CD14-positive monocyte (primary cell): ENCODE results near the gene OBSCN. TPM values are rescaled to one million over a fixed set of nuclear protein-coding genes. Genes with fewer than 3 reads are reported as not detected.

Source experiments
- DNase-seq, 3 donors: peaks; one replicate each; pipeline ENCODE4 v3.0.0-alpha.2; 2011 to 2022
- H2AFZ ChIP-seq: 2 replicates; pipeline ENCODE4 v1.6.0; 2012; ENCODE audit warnings: mild to moderate bottlenecking, low read depth, low read length, inconsistent platforms; ENCODE audit not compliant: insufficient read depth, poor library complexity, severe bottlenecking
- H3K27ac ChIP-seq, 2 donors: 1 replicate in 1 of 2; 2 replicates in 1 of 2; pipeline ENCODE4 v1.5.1; 2012 to 2013; ENCODE audit warnings: low read length in 2 of 2, control low read depth in 1 of 2, inconsistent platforms in 1 of 2, low read depth in 1 of 2, mild to moderate bottlenecking in 1 of 2
- H3K27me3 ChIP-seq, 2 donors: one replicate each; pipeline versions ENCODE4 v1.6.0 to v1.6.1; 2011 to 2013; ENCODE audit warnings: low read length in 2 of 2; ENCODE audit not compliant: control insufficient read depth in 2 of 2, insufficient read depth in 2 of 2
- H3K36me3 ChIP-seq, 2 donors: replicated peaks in 1 of 2; 1 replicate in 1 of 2; 2 replicates in 1 of 2; pipeline versions ENCODE4 v1.5.1 to v1.6.1; 2012 to 2013; ENCODE audit warnings: low read length in 2 of 2, control low read depth in 1 of 2, inconsistent platforms in 1 of 2, mild to moderate bottlenecking in 1 of 2; ENCODE audit not compliant: insufficient read depth in 2 of 2, control insufficient read depth in 1 of 2
- H3K4me1 ChIP-seq, 2 donors: 1 replicate in 1 of 2; 2 replicates in 1 of 2; pipeline versions ENCODE4 v1.5.1 to v1.6.1; 2012 to 2013; ENCODE audit warnings: low read length in 2 of 2, control low read depth in 1 of 2, inconsistent platforms in 1 of 2, mild to moderate bottlenecking in 1 of 2, moderate library complexity in 1 of 2; ENCODE audit not compliant: insufficient read depth in 2 of 2, control insufficient read depth in 1 of 2
- H3K4me2 ChIP-seq: replicated peaks from 2 replicates; pipeline ENCODE3; 2012; ENCODE audit warnings: low read length, moderate library complexity, mild to moderate bottlenecking; ENCODE audit not compliant: poor library complexity, severe bottlenecking; ENCODE audit errors: extremely low read depth
- H3K4me3 ChIP-seq, 3 experiments: fragments of 200-600 bp in 1 of 3; sonication (generic) in 1 of 3; replicated peaks in 1 of 3; 1 replicate in 2 of 3; 2 replicates in 1 of 3; pipeline ENCODE4 v1.5.1; 2011 to 2013; ENCODE audit warnings: low read length in 3 of 3, mild to moderate bottlenecking in 3 of 3, control low read depth in 2 of 3, low read depth in 2 of 3, inconsistent platforms in 1 of 3, moderate library complexity in 1 of 3
- H3K79me2 ChIP-seq: 2 replicates; pipeline ENCODE4 v1.6.0; 2012; ENCODE audit warnings: mild to moderate bottlenecking, control low read depth, inconsistent platforms, low read length, moderate library complexity; ENCODE audit not compliant: insufficient read depth
- H3K9ac ChIP-seq: 2 replicates; pipeline ENCODE4 v1.6.0; 2017; ENCODE audit warnings: low read length, mild to moderate bottlenecking; ENCODE audit not compliant: insufficient read depth, poor library complexity, severe bottlenecking
- H3K9me3 ChIP-seq, 2 donors: replicated peaks in 1 of 2; 1 replicate in 1 of 2; 2 replicates in 1 of 2; pipeline versions ENCODE4 v1.5.1 to v1.6.1; 2012 to 2013; ENCODE audit warnings: low read length in 2 of 2, control low read depth in 1 of 2; ENCODE audit not compliant: control insufficient read depth in 1 of 2, insufficient read depth in 1 of 2
- H4K20me1 ChIP-seq: 2 replicates; pipeline ENCODE4 v1.6.0; 2012; ENCODE audit warnings: mild to moderate bottlenecking, low read length, control low read depth, moderate library complexity; ENCODE audit not compliant: insufficient read depth
- H3K27ac Mint-ChIP-seq, 7 donors: one replicate each; pipeline ENCODE4 v1.8.0; 2020; ENCODE audit warnings: mild to moderate bottlenecking in 7 of 7, mixed read lengths in 7 of 7, moderate library complexity in 6 of 7, inconsistent platforms in 2 of 7
- H3K27me3 Mint-ChIP-seq, 3 donors: one replicate each; pipeline ENCODE4 v1.8.0; 2021 to 2022; ENCODE audit warnings: low read depth in 3 of 3, mild to moderate bottlenecking in 3 of 3, mixed read lengths in 3 of 3, moderate library complexity in 3 of 3, inconsistent platforms in 1 of 3
- H3K36me3 Mint-ChIP-seq, 2 donors: one replicate each; pipeline ENCODE4 v1.8.0; 2020; ENCODE audit warnings: mixed read lengths in 2 of 2, inconsistent platforms in 1 of 2, mild to moderate bottlenecking in 1 of 2
- H3K4me1 Mint-ChIP-seq: one replicate; pipeline ENCODE4 v1.8.0; 2020; ENCODE audit warnings: mild to moderate bottlenecking, mixed read lengths
- H3K4me3 Mint-ChIP-seq, 2 donors: one replicate each; pipeline ENCODE4 v1.8.0; 2020; ENCODE audit warnings: mild to moderate bottlenecking in 2 of 2, mixed read lengths in 2 of 2, moderate library complexity in 1 of 2
- H3K9me3 Mint-ChIP-seq, 7 donors: one replicate each; pipeline ENCODE4 v1.8.0; 2020 to 2022; ENCODE audit warnings: mixed read lengths in 7 of 7, mild to moderate bottlenecking in 6 of 7, moderate library complexity in 6 of 7, inconsistent platforms in 2 of 7
- CTCF ChIP-seq: fragments of 200-600 bp; IDR thresholded peaks from one replicate; pipeline ENCODE4 v1.8.0; 2022; ENCODE audit warnings: antibody characterized with exemption, mild to moderate bottlenecking
- WGBS: methylation state at CpG from one replicate; pipeline ENCODE4 v1.1.5; 2013; ENCODE audit warnings: missing lambda C conversion rate; ENCODE audit not compliant: insufficient coverage; 5-methylcytosine and 5-hydroxymethylcytosine counted together
- intact Hi-C, 2 donors: fragments of 100-400 bp; cut with micrococcal nuclease; formaldehyde crosslinking; loops; one replicate each; pipeline versions ENCODE4 v1.15.0 to v1.15.1; 2023
- polyA plus RNA-seq, 3 donors: library from polyadenylated mRNA; depleted of rRNA in 1 of 3; unstranded in 2 of 3; stranded (reverse) in 1 of 3; fragments of 300-500 nt in 2 of 3; fragments of >200 nt in 1 of 3; fragmentation: Illumina TruSeq in 2 of 3; gene quantifications; 1 replicate in 2 of 3; 2 replicates in 1 of 3; pipeline ENCODE4 v1.2.3, GENCODE V29; 2012 to 2021

OBSCN gene
- polyA plus RNA-seq, 3 donors = 0.57 to 1.5 (median 0.76) TPM

GRCh38 chr1:228400237-228400651, 192.4 kb downstream of the OBSCN start:
- Mint-ChIP-seq H3K36me3 (peaks cover 72 to 89% of the 10 kb centered on the region in 2 donors), H3K9me3 (peaks cover 0 to 2% (median 0%) of the 10 kb centered on the region in 7 donors), H3K27ac (peak overlapping the region in 2 of 7 donors; percentile 4 to 19), H3K4me3 (no peak overlapping the region), H3K27me3 (peaks cover 0 to 2% (median 2%) of the 10 kb centered on the region in 3 donors), H3K4me1 (peaks cover 34% of the 10 kb centered on the region)
- no peak for DNase-seq
- Histone ChIP-seq H3K9ac (no peak overlapping the region), H3K9me3 (no peaks in the 10 kb centered on the region), H4K20me1 (peaks cover 98% of the 10 kb centered on the region), H3K79me2 (peaks cover 61% of the 10 kb centered on the region), H3K4me3 (no peak overlapping the region), H3K27ac (no peak overlapping the region), H3K36me3 (peaks cover 64 to 82% of the 10 kb centered on the region in 2 donors), H3K4me1 (peaks cover 14 to 17% of the 10 kb centered on the region in 2 donors), H2AFZ (no peak overlapping the region), H3K4me2 (no peak overlapping the region), H3K27me3 (no peaks in the 10 kb centered on the region)
- no peak for TF ChIP-seq CTCF
- 96% methylated on average over 10 of the region's 11 CpGs for WGBS
- intact Hi-C loops = loop anchor here (10.0 kb wide), 2 partner anchors 185 to 265 kb away; no protein-coding TSS in a partner anchor

- H3K4me3 Mint-ChIP-seq = no peak overlapping the region
- Histone ChIP-seq H3K79me2 (peaks cover 67% of the 10 kb centered on the region), H3K9me3 (no peaks in the 10 kb centered on the region), H3K36me3 (peaks cover 58 to 76% of the 10 kb centered on the region in 2 donors), H3K4me2 (no peak overlapping the region), H4K20me1 (peaks cover 99% of the 10 kb centered on the region), H3K27ac (no peak overlapping the region), H3K4me3 (no peak overlapping the region), H2AFZ (no peak overlapping the region), H3K9ac (no peak overlapping the region), H3K4me1 (peaks cover 20 to 23% of the 10 kb centered on the region in 2 donors), H3K27me3 (no peaks in the 10 kb centered on the region)
- H3K4me1 Mint-ChIP-seq = peaks cover 40% of the 10 kb centered on the region
- peaks cover 66 to 83% of the 10 kb centered on the region in 2 donors for H3K36me3 Mint-ChIP-seq
- WGBS = 98% methylated on average over 14 of the region's 19 CpGs
- H3K27ac Mint-ChIP-seq = peak overlapping the region in 3 of 7 donors; percentile 4 to 71 (median 40)
- no peak for DNase-seq
- H3K9me3 Mint-ChIP-seq = peaks cover 0 to 2% (median 0%) of the 10 kb centered on the region in 7 donors
- H3K27me3 Mint-ChIP-seq = peaks cover 0 to 2% (median 0%) of the 10 kb centered on the region in 3 donors
- intact Hi-C loops = loop anchor here (10.0 kb wide), 2 partner anchors 186 to 266 kb away; no protein-coding TSS in a partner anchor
- no peak for TF ChIP-seq CTCF
Measured at GRCh38 chr1:228400692-228401454, 193.0 kb downstream of the OBSCN start.
